NCI-H2081 (cell line): ENCODE data around the gene IPCEF1.
A peak's percentile ranks its signal among the peaks of the same experiment; 100 is the strongest.

Experiments used
- DNase-seq, 2 experiments: peaks; one replicate each; lab custom pipeline; 2025; lab: John Stamatoyannopoulos, UW

Gene IPCEF1

DNA sequence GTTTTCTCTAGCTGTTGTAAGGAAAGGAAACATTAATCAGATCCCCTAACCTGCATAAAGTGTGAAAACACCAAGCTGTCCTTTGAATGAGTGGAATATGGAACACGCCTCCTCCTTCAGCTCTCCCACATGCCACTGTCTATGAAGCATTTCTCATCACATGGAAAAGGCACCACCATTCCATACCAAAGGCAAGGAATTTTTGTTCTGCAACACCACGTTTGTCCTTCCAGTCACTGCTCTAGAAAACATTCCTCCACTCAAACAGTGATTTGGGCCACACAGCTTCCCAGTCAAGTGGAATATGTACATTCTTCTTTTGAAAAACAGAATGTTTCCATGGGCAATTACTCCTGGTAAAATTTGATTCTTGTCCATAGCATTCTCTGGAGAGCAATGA is 197.5 kb downstream of the IPCEF1 start:
- no peak for DNase-seq

- DNase-seq = no peak
Observed at GRCh38 chr6:154157706-154158105, 198.9 kb downstream of the IPCEF1 start.

DNA sequence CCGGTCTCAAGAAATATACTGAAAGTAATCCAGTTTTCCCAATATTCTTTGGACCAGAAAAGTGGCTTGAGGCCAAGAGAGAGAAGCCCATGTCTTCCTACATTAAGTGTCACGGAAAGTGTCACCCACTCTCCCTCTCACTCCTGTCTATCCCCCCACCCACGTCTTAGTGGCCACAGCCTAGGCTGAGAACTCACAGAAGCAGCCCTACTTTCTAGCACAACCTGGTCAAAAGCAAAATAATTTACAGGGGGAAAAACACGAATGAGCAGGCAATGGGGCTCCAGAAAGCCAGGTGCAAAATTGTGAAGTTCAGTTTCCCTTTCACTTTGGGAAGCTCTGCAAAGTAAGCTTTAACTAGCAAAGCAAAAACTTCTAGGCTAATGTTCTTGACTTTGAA is 199.5 kb downstream of the IPCEF1 start:
- DNase-seq = no peak

GRCh38 chr6:154156135-154156896 is 200.3 kb downstream of the IPCEF1 start:
- DNase-seq = peak; percentile 58 to 79

DNA sequence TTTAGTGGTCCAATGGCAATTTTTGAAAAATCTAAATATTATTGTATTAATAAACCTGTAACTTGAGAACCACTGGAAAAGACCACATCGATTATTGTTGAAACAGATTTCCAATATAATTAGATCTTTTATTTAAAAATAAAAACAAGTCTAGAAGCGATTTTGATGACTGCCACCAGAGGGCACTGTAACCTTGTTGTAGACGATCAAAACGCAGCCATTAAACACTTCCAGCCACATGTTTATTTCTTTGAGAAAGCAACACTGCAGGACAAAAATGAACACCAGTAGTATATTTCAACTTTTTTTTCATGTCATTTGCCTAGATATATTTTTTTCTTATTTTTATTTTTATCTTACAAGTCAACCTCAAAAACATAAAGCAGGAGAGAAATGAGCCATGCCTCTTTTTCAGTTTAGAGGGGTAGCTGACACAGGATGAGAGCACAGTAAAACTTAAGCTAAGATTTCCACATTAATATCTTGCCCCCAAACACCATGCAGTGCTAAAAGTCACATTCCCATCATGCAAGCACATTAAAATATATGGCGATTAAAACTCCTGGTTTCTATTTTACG is 202.1 kb downstream of the IPCEF1 start:
- peak; percentile 50 to 56 for DNase-seq

DNA sequence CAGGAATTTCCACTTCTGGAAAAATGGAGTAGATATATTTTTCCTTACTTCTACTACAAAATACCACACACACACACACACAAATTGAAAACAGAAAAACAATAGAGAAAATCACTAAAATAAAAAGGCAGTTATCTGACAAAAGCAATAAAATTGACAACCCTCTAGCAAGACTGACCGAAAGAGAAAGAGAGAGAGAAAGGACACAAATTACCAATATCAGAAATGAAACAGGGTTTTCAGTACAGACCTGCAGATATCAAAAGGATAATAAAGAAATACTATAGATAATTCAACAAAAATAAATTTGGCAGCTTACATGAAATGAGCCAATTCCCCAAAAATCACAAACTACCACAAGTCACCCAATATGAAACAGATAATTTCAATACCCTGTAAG is 212.8 kb downstream of the IPCEF1 start:
- DNase-seq = no peak

GRCh38 chr6:154140743-154141142 is 215.9 kb downstream of the IPCEF1 start:
- no peak for DNase-seq

DNA sequence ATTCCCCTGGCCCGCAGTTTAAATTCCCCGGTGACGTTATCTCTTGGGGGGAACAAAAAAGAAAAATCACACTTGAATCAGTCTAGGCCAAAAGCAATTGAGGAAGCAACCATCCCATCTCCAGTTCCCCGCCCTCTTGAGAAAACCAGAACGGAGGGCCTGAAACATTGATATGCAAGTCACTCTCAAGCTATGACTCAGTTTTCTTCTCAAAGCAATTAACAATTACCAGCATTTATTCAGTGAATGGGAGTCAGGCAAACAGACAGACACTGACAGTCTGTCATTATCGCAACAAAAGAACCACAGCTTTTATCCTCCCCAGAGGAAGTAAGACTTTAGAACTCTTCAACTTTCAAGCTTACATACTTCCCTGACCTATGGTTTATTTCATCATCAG is 216.7 kb downstream of the IPCEF1 start:
- no peak for DNase-seq

GRCh38 chr6:154138793-154139192 is 217.8 kb downstream of the IPCEF1 start:
- DNase-seq = no peak

DNA sequence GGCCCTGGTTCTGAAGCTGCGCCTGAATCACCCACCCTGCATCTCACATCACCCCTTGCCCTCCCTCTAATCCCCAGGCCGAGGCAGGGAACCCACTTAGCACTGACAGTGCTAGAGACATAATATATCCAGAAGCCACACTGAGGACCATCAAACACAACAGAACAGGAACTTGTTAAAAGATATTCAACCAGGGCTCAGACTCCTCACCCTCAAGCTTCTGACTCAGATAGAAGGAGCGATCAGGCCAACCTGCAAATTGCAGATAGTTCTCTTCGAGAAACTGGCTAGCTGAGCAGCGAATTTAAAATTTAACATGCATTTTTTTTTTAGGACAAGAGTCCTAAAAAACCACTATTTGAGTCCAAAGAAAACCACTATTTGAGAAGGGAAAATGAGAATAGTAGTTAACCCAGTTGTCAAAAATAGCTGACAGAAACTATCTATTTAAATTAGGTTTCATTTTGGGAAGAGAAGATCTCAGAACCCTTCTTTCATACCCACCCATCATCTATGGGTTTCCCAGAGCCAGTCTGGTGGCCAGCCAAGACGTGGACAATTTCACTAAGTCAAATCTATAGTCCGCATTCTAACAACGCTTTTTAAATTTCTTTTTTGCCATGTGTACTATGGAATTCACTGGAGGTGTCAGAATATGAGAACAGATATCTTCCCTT is 222.0 kb downstream of the IPCEF1 start:
- DNase-seq = no peak

DNA sequence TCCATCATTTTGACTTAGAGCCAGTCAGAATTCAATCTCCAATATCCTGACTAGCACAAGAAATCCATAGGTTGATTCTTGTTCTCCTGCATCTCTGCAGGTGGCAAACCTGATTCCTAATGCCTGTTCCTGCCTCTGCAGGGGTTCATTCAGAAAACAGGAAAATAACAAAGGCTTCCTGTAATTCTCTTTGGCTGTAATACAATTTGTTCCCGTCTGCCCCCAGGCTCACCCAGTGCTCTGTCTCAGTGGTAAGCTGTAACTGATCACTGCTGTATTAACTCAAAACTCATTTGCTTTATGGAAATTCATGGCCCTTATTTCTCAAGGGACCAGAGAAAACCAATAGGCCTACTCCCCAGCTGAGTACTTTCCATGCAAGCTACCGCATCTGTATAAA is 228.9 kb downstream of the IPCEF1 start:
- peak; percentile 67 to 80 for DNase-seq

GRCh38 chr6:154125421-154125820 is 231.2 kb downstream of the IPCEF1 start:
- no peak for DNase-seq

DNA sequence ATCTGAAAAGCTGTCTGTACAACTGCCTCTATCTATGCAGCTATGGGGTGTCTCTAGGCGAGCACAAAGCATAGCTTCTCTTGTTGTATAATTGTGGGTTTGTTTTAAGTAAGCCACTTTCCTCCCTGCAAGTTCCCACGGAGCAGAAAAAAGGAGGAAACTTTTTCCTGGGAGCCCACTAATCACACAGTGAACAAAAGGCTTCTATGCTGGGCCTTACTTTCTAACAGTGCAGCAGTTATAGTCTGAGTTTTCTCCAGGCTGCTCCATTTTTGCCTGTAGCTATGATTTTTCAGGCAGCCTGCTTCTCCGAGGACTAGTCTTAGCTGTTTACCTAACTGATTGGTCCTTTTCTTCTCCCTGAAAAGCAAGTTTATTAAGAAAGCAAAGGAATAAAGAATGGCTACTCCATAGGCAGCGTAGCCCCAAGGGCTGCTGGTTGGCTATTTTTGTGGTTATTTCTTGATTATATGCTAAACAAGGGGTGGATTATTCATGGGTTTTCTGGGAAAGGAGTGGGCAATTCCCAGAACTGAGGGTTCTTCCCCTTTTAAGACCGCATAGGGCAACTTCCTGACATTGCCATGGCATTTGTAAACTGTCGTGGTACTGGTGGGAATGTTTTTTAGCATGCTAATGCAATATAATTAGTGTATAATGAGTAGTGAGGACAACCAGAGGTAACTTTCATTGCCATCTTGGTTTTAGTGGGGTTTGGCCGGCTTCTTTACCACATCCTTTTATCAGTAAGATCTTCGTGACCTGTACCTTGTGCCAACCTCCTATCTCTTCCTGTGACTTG is 233.2 kb downstream of the IPCEF1 start:
- no peak for DNase-seq

DNA sequence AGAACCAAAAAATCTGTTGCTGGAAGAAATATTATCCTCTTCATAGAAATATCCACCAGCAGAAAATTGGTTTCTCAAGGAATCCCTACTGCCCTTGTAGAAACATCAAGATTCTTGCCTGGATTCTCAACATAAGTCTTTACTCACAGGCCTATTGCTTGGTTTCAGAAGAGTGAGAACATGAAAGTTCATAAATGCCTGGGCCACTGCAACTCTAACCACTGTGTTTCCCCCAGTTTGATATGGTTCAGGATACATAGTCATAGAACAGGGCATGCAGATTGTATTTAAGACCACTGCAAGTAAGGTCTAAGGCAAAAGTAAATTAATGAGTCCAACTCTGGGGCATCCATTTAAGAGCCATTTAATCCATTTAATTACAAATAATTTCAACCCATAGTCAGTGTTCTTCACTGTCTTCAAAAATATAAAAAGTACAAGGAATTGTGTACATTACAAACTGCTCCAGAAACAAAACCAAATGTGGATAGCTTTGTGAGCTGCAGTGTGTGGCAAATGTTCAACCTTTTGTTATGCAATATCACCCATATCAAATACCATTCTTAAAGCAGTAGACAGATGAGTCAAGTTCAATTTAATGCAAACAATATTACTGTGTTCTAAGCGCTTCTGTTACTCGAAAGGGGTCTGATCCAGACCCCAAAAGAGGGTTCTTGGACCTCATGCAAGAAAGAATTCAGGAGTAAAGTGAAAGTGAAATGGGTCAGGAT is 234.2 kb downstream of the IPCEF1 start:
- no peak for DNase-seq

DNA sequence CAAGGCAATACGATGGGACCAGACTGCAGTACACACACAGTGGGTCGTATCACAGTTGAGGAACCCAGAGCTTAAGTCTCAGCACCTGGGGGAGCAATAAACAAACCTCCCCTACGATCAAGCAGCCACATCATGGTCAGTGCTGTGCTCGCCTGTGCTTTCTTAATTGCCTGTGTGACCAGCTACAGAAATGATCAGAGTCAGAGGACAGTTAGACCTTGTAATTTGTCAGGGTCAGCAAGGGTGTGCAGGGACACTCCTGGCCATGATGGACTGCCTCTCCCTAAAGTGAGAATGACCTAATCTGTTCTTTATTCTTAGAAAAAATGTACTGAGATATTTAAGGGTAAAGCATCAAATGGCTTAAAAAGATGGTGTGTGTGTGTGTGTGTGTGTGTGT is 239.1 kb downstream of the IPCEF1 start:
- DNase-seq = no peak

- no peak for DNase-seq
Observed at GRCh38 chr6:154113392-154113791, 243.2 kb downstream of the IPCEF1 start.

- no peak for DNase-seq
Observed at GRCh38 chr6:154112181-154112809, 244.3 kb downstream of the IPCEF1 start.

DNA sequence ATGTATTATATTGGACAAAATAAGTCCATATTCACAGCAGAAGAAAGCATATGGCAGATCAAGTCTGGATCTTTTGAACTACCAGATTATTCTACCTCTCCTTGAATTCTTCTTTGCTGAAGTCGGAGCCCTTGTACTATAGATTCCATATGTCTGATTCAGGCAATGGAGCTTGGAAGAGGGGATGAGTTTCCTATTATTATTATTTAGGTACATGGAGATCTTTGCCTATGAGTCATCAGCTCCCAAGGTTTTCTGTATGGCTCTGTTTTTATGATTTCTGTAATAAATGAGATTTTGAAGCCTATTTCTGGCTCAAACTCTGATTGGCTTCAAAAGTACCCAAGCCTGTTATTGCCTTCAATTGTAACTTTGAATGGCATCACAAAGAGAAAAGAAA is 245.6 kb downstream of the IPCEF1 start:
- no peak for DNase-seq

GRCh38 chr6:154106251-154106650 is 250.4 kb downstream of the IPCEF1 start:
- no peak for DNase-seq
